ENCODE results near the gene LRRC52.

DNA sequence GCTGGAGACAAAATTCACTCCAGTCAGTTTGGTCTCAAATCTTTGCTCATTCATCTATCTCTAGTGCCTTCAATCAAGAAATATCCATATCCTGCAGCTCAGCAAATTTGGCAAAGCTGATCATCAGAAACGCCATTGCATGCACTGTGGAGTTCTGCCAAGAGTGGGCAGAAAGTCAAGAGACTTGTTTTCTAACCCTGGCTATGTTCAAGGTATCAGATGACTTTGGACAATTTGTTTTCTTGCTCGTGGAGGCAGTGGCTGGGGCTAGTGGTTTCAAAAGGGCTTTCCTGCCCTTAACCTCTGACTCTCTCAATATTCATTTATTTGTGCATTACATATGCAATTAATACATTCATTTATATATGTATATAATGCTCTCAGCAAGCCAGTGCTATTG is 12.8 kb upstream of the LRRC52 start:
- TF ChIP-seq BHLHE40 (IDR thresholded peaks at IDR 0.05; ENCODE audit: low read depth, low read length) (no peak), HDAC2 (IDR thresholded peaks at IDR 0.05) (no peak)
